Esophagus squamous epithelium (tissue), 5 donors: ENCODE measurements around the gene SSMEM1. TPM values are rescaled to one million over a fixed set of nuclear protein-coding genes. Genes with fewer than 3 reads are reported as not detected.

ENCODE experiments used
- DNase-seq: peaks from one replicate; lab custom pipeline; 2025; lab: John Stamatoyannopoulos, UW
- H3K27ac ChIP-seq, 4 donors: fragments of 200-600 bp; sonication (generic); one replicate each; pipeline ENCODE4 v1.5.1; 2016 to 2019; ENCODE audit warnings: mild to moderate bottlenecking in 1 of 4
- H3K27me3 ChIP-seq, 4 donors: fragments of 200-600 bp; sonication (generic); 1 replicate in 3 of 4; 2 replicates in 1 of 4; pipeline versions ENCODE4 v1.5.1 to v1.6.0; 2017 to 2021; ENCODE audit warnings: antibody characterized with exemption in 1 of 4
- H3K36me3 ChIP-seq, 3 donors: fragments of 200-600 bp; sonication (generic); one replicate each; pipeline ENCODE4 v1.5.1; 2016 to 2019
- H3K4me1 ChIP-seq, 3 donors: fragments of 200-600 bp; sonication (generic); one replicate each; pipeline ENCODE4 v1.5.1; 2017 to 2019
- H3K4me3 ChIP-seq, 4 donors: fragments of 200-600 bp; sonication (generic); 1 replicate in 3 of 4; 2 replicates in 1 of 4; pipeline ENCODE4 v1.5.1; 2016 to 2019; ENCODE audit warnings: mild to moderate bottlenecking in 2 of 4, moderate library complexity in 1 of 4
- H3K9me3 ChIP-seq, 3 donors: fragments of 200-600 bp; sonication (generic); one replicate each; pipeline ENCODE4 v1.5.1; 2016 to 2019
- POLR2A ChIP-seq, 4 donors: fragments of 450-650 bp; IDR thresholded peaks; one replicate each; pipeline ENCODE4 v1.6.1; 2017; ENCODE audit warnings: antibody characterized with exemption in 4 of 4, mild to moderate bottlenecking in 4 of 4, moderate library complexity in 3 of 4
- WGBS, 2 donors: methylation state at CpG; one replicate each; pipeline ENCODE4 v1.1.5; 2018; 5-methylcytosine and 5-hydroxymethylcytosine counted together
- intact Hi-C: fragments of 100-400 bp; cut with DNase I; formaldehyde crosslinking; loops from one replicate; pipeline ENCODE4 v1.15.0; 2022
- total RNA-seq, 4 donors: library from RNA; depleted of rRNA; stranded (reverse); fragments of >200 nt; gene quantifications; one replicate each; pipeline ENCODE4 v1.1.0, GENCODE V29; 2016
- TF ChIP-seq, protein P1 (sequence below), 6 experiments: fragments of 450-650 bp in 4 of 6; fragments of 200-600 bp in 2 of 6; sonication (generic) in 2 of 6; IDR thresholded peaks; one replicate each; pipeline ENCODE4 v1.5.1; 2016 to 2019; ENCODE audit warnings: antibody characterized with exemption in 6 of 6, mild to moderate bottlenecking in 4 of 6, moderate library complexity in 4 of 6
- donor health status: DM: yes; HTN: yes; CAD: no.

The SSMEM1 gene
- total RNA-seq, 4 donors from 2014 or later: not detected

- no peak overlapping the region for H3K27ac ChIP-seq
- H3K9me3 ChIP-seq: peaks cover 0 to 32% (median 24%) of the 10 kb centered on the region in 3 donors
- no peak for DNase-seq
- no peaks in the 10 kb centered on the region for H3K36me3 ChIP-seq
- 68 to 100% methylated on average over 1 to 3 of the region's 6 CpGs for WGBS, 2 donors
- H3K4me1 ChIP-seq: no peaks in the 10 kb centered on the region
- no peaks in the 10 kb centered on the region for H3K27me3 ChIP-seq
- TF ChIP-seq, protein P1, sequence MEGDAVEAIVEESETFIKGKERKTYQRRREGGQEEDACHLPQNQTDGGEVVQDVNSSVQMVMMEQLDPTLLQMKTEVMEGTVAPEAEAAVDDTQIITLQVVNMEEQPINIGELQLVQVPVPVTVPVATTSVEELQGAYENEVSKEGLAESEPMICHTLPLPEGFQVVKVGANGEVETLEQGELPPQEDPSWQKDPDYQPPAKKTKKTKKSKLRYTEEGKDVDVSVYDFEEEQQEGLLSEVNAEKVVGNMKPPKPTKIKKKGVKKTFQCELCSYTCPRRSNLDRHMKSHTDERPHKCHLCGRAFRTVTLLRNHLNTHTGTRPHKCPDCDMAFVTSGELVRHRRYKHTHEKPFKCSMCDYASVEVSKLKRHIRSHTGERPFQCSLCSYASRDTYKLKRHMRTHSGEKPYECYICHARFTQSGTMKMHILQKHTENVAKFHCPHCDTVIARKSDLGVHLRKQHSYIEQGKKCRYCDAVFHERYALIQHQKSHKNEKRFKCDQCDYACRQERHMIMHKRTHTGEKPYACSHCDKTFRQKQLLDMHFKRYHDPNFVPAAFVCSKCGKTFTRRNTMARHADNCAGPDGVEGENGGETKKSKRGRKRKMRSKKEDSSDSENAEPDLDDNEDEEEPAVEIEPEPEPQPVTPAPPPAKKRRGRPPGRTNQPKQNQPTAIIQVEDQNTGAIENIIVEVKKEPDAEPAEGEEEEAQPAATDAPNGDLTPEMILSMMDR (IDR thresholded peaks at IDR 0.05): no peak
- TF ChIP-seq POLR2A (IDR thresholded peaks at IDR 0.05): no peak
- intact Hi-C loops: no loop called here
- H3K4me3 ChIP-seq: no peak overlapping the region
Observed at GRCh38 chr7:130254555-130254954, 46.9 kb downstream of the SSMEM1 start.

- Histone ChIP-seq H3K4me1 (no peaks in the 10 kb centered on the region), H3K27me3 (no peaks in the 10 kb centered on the region), H3K9me3 (peaks cover 0 to 44% (median 27%) of the 10 kb centered on the region in 3 donors), H3K27ac (no peak overlapping the region), H3K36me3 (no peaks in the 10 kb centered on the region), H3K4me3 (no peak overlapping the region)
- TF ChIP-seq, protein P1 (IDR thresholded peaks at IDR 0.05): no peak
- 64 to 68% methylated on average over 2 of the region's 2 CpGs for WGBS, 2 donors
- intact Hi-C loops: no loop called here
- no peak for DNase-seq
Observed at GRCh38 chr7:130256704-130257103, 49.0 kb downstream of the SSMEM1 start.

GRCh38 chr7:130258494-130259078, 50.9 kb downstream of the SSMEM1 start:
- TF ChIP-seq, protein P1 (IDR thresholded peaks at IDR 0.05): no peak
- no peaks in the 10 kb centered on the region for H3K27me3 ChIP-seq
- no peaks in the 10 kb centered on the region for H3K4me1 ChIP-seq
- peaks cover 0 to 44% (median 27%) of the 10 kb centered on the region in 3 donors for H3K9me3 ChIP-seq
- intact Hi-C loops: no loop called here
- no peak overlapping the region for H3K4me3 ChIP-seq
- no peak overlapping the region for H3K27ac ChIP-seq
- DNase-seq: no peak
- WGBS, 2 donors: 25 to 57% methylated on average over 1 of the region's 1 CpG
- no peaks in the 10 kb centered on the region for H3K36me3 ChIP-seq

DNA sequence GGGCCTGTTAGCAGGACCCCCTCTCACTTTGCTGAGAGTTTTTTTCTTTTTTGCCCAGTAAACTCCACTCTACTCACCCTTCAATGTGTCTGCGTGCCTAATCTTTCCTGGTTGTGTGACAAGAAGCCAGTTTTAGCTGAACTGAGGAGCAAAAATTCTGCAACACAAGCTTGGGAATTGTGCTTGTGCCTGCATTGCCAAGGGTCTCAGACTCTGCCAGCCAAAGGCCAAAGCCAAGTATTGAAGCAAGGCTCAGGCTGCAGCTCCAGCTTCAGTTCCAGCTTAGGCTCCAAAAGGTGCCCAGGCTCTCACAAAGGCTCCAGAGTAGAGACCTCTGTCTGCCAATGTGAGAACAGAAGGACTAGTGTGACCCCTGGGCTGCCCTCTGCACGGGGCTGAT, 54.8 kb downstream of the SSMEM1 start:
- H3K4me3 ChIP-seq: no peak overlapping the region
- no peaks in the 10 kb centered on the region for H3K4me1 ChIP-seq
- intact Hi-C loops: no loop called here
- H3K36me3 ChIP-seq: no peaks in the 10 kb centered on the region
- TF ChIP-seq, protein P1 (IDR thresholded peaks at IDR 0.05): no peak
- TF ChIP-seq POLR2A (IDR thresholded peaks at IDR 0.05): no peak
- H3K9me3 ChIP-seq: peaks cover 0 to 32% (median 16%) of the 10 kb centered on the region in 3 donors
- DNase-seq: no peak
- no peak overlapping the region for H3K27ac ChIP-seq
- no peaks in the 10 kb centered on the region for H3K27me3 ChIP-seq
- 20 to 64% methylated on average over 2 of the region's 2 CpGs for WGBS, 2 donors

DNA sequence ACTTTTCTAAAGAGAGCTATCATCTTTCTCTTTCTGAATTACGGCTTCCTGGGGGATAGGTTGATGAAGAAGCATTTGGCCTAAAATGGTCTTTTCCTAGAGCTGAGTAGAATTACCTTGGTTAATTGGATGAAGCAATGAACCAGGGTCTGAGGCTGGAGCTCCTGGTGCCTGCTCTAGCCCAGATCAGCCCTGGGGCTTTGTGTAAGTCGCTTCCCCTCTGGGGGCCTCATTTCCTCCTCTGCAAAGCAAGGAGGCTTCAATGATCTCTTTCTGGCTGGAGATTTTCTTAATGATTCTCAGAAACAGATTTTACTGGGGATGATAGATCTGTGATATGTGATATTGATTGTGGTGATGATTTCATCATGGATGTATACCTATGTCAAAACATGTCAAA, 55.5 kb downstream of the SSMEM1 start:
- no peak for TF ChIP-seq POLR2A (IDR thresholded peaks at IDR 0.05)
- TF ChIP-seq, protein P1 (IDR thresholded peaks at IDR 0.05): no peak

More for the DNA sequence above, 55.5 kb downstream of the SSMEM1 start:
- H3K27me3 ChIP-seq: no peaks in the 10 kb centered on the region
- no peaks in the 10 kb centered on the region for H3K4me1 ChIP-seq
- H3K4me3 ChIP-seq: no peak overlapping the region
- no peaks in the 10 kb centered on the region for H3K36me3 ChIP-seq
- no peak for DNase-seq
- H3K27ac ChIP-seq: no peak overlapping the region
- peaks cover 0 to 26% (median 11%) of the 10 kb centered on the region in 3 donors for H3K9me3 ChIP-seq
- intact Hi-C loops: no loop called here
- WGBS, 2 donors: 60 to 63% methylated on average over 2 of the region's 2 CpGs

Other genes starting within 250 kb of the SSMEM1 start
- 1 to 10 TPM; 5.6 to 9.3 (median 8.9) TPM for gene ZC3HC1, start 156.5 kb upstream of the SSMEM1 start, total RNA-seq
- 10 to 100 TPM; 11.9 to 17.5 (median 15.7) TPM for gene KLHDC10, start 137.3 kb upstream of the SSMEM1 start, total RNA-seq
- gene TMEM209, start 2.5 kb upstream of the SSMEM1 start, total RNA-seq: 10 to 100 TPM in 1 of 4 donors, 1 to 10 TPM in 3; 3.5 to 11.3 (median 8.8) TPM
- gene CPA2, start 59.0 kb downstream of the SSMEM1 start, total RNA-seq: not detected
- 10 to 100 TPM in 2 of 4 donors, 1 to 10 TPM in 2; 5.3 to 12.3 (median 9.6) TPM for gene CPA4, start 85.3 kb downstream of the SSMEM1 start, total RNA-seq
- gene CPA5, start 137.0 kb downstream of the SSMEM1 start, total RNA-seq: not detected
- gene CPA1, start 172.6 kb downstream of the SSMEM1 start, total RNA-seq: not detected
- 1 to 10 TPM; 1.9 to 6.8 (median 3.2) TPM for gene CEP41, start 233.2 kb downstream of the SSMEM1 start, total RNA-seq